Measurements from ENCODE around the gene SAXO1. TPM values are rescaled to one million over a fixed set of nuclear protein-coding genes. Genes with fewer than 3 reads are reported as not detected.
"Not testable (repeated sequence)": the region's sequence is repeated elsewhere in the genome, so short reads cannot be mapped to it uniquely, and the experiment has no call there.

SAXO1 gene
- total RNA-seq, 1 donor from 2014 or later, result 0.29 TPM

DNA sequence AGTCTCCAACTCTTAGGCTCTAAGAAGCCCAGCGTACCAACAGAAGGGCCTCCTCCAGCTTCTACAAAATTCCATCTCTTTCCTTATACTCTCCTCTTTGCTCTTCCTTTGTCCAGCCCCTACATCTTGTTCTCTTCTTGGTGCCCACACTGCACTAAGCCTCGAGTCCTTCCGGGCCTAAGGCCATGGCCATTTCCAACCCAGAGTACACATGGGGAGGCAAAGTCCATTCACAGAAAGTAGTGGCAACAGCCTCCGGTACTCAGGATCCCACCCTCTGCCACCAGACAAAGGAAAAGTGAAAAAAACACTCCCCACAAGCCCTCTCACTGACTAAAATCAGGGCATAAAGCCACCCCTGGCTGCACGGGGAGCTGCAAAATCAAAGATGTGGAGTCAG, 60.3 kb downstream of the SAXO1 start:
- intact Hi-C loops (cut with micrococcal nuclease), result no loop called here

DNA sequence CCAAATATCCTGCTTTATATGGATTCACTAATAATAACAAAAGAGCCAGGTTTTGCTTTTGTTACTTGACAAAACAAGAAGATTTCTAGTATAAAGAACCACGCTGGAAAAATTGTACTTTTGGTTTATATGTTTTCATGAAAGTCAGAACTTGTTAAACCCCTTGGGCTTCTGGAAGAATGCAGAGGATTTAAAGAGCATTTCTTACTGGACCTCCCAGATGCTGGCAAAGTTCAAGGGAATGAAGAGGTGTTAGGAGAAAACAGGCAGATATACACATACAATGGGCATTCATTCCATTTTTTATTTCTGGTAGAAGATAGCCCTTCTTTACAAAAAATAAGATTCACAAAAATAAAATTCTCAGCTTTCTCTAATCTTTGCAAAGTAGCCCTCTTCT, 61.1 kb downstream of the SAXO1 start:
- intact Hi-C loops (cut with micrococcal nuclease), result no loop called here

DNA sequence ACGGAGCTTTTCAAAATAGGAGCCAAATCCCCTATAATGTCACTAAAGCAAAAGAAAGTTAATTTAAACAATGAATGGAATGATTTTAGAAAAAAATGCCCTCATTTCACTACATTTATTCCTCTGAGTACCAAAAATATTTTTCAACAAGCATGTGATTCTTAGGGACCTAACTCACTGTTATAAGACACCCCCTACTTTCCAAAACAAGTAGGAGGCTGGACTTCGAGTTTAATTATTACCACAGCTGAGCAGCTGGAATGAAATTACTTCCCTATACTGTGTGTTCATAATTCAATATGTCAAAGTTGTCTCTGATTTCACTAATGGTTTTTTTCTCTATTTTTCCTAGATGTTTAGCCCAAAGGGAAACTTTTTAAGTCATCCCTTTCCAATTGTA, 61.6 kb downstream of the SAXO1 start:
- intact Hi-C loops (cut with micrococcal nuclease), result no loop called here

DNA sequence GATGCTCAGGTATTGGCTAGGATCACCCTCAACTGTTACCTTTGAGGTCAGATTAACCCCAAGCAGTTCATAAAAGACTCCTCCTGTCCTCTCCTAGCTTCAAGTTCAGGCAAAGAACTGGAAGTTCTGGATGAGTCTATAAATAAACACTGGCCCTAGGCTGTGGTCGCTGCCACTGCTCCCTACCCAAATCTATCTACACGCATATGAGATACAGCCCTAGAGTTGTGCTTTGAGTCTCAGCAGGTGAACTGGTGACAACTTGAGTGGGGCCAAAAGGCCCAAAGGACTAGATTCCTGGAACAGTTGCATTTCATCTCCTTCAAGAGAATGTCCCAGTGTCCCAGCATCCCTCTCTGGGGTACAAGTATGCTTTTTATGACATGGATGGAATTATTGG, 62.6 kb downstream of the SAXO1 start:
- intact Hi-C loops (cut with micrococcal nuclease), result no loop called here

DNA sequence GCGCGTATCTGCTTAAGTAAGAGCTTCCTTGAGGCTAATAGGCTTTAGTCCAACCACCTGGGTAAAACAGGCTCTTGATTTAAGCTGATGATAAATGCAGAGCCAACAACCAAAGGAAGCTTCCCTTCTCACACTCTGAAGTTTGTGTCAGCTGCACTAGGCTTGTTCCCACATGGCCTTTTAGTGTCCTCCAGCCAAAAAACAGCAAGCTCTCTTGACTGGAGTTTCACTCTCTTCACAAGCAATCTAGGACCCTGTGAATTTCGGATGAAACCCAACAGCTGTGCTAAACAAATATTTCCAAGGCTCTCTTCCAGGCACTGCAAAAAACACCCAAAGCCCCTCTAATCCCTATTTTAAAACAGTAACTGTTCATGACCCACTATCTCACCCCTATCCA, 63.9 kb downstream of the SAXO1 start:
- intact Hi-C loops (cut with micrococcal nuclease), result no loop called here

DNA sequence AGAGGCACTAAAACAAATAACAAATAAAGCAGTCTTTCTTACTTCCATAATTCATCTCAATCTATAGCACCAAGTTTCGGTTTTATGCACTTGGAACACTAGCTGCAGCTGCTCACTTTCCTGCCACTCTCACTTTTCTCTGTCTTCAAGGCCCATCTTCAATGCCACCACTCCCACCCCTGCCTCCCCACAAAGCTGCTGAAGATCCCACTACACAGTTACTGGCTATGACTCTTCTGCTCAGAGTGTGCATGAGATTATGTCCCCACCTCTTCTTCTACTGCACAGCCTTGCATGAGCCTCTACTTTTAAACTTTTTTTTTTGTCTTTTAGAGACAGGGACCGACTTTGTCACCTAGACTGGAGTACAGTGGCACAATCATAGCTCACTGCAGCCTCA, 77.4 kb downstream of the SAXO1 start:
- intact Hi-C loops (cut with micrococcal nuclease), result no loop called here

DNA sequence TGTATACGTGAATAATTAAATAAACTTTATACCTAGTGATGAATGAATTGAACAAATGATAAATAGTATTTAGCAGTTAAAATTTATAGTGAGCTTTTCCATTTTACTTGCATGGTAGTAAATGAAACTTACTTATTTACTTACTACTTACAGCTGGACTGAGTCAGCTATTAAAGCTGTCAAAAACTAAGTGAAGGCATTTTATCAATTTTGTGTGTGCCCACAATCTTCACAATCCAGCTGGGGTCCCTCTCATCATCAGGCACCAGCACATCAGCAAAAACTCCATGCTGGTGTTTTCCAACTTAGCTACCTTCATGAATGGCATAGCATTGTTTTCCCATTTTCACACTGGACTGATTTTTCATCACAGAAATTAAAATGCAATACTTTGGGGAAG, 81.1 kb downstream of the SAXO1 start:
- intact Hi-C loops (cut with micrococcal nuclease), result no loop called here

DNA sequence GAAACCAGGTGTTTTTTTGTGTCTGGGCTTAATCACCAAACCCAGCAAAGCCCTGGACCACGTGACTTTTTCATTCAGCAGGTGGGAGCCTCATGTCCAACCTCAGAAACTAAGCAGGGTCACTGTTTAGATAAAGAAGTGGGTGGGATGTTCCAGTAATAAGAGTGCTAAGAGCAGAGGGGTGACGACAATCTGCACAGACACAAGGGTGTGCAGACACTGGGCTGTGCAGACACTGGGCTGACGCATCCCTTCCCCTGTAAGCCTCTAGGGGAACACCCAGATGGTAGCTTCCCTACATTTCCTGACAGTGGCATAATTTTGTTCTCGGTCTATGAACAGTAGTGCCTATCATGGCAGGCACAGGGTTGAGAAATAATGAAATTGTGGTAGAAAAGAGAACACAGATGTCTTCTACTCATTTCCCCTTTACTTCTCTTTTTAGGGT, 85.1 kb downstream of the SAXO1 start:
- intact Hi-C loops (cut with micrococcal nuclease), result no loop called here

DNA sequence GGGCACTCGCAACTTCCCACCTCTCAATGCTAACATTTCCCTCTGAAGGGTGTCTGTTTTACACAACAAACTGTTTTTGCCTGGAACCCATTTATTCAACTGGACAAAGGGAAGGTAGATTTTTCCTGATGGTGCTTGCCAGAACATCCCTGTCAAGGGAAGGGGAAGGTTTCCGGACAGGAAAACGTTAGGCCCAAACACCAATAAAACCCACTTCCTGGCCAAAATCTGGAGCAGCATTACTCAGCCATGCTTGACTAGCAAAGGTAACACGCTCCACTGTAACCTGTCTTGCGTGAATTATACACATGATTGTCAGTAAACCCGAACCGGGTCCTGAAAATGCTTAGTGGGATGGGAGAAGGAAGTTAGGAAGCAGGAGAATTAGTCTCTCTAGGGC, 90.2 kb downstream of the SAXO1 start:
- intact Hi-C loops (cut with micrococcal nuclease), result no loop called here

DNA sequence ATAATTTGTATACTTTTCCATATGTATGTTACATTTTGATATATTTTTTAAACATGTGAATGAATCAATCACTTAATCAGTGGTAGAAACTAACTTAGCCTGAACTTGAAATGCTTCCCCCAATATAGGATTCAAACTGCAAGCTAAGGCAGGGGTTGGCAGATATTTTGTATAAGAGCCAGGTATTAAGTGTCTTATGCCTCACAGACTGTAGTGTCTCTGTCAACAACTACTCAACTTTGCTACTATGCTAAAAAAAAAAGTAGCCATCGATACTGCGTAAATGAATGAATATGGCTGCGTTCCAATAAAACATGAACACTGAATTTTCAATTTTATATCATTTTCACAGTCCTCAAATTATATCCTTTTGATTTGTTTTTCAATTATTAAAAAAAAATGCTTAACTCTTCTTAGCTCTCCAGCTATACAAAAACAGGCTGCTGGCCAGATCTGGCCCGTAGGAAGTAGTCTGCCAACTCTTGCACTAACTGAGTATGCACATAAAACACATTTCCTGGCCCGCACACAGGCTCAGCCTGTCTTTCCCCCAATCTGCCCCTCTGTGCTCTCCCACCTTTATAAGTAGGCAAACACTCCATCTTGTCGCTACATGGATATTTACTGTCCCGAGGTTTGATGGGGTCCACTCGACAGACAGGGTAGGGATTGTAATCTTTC, 91.8 kb downstream of the SAXO1 start:
- intact Hi-C loops (cut with micrococcal nuclease), result no loop called here

DNA sequence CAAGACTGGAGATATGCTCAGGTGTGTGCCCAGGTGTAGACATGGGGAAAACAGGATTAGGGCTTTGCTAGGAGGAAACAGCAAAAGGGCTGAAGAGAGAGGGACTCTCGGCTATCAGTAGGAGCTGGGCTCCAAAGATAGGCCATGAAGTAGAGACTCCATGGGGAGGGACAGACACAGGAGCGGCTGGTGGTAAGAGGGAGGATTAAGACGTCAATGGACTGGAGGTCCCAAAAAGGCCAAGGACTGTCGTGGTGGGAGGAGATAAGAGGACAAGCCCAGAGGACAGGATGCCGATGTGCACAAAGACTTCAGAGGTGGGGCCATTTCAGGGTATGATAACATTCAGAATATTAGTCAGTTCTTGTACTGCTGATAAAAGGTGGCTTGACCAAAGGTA, 93.1 kb downstream of the SAXO1 start:
- intact Hi-C loops (cut with micrococcal nuclease), result no loop called here

DNA sequence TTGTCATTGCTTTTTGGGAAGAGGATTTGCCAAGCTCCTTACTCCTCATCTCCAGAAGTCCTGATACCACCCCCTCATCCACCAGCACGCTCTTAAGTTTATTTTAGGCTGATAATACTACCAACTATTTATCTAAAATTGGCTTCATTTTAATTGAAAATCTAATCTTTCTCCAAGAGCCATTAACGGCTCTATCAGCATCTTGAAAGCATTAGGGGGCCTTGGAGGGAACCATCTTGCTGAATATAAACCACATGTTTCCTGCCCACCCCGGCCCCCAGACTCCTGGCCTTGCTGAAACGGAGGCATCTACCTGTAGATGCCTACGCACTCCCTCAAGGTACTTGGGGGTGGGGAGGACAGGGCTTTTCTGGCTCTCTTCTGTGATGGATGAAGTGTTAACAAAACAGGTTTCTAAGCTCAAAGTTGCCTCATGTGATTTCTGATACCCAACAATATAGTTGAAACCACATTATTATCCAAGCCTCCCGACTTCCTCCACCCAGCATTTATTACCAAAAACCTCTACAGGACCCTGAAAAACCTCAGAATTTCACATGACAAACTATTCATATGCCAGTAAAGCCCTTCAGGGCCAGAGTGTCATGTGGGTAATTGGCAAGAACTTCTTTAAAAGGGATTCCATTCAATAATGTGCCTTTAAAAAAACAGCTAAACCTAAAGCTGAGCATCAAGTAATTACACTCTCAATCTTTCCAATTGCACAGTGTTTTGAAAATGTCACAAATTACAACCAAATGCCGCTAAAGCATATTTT, 96.7 kb downstream of the SAXO1 start:
- intact Hi-C loops (cut with micrococcal nuclease), result loop anchor here (1.0 kb wide), 1 partner anchor 12 kb away; no protein-coding TSS in a partner anchor

DNA sequence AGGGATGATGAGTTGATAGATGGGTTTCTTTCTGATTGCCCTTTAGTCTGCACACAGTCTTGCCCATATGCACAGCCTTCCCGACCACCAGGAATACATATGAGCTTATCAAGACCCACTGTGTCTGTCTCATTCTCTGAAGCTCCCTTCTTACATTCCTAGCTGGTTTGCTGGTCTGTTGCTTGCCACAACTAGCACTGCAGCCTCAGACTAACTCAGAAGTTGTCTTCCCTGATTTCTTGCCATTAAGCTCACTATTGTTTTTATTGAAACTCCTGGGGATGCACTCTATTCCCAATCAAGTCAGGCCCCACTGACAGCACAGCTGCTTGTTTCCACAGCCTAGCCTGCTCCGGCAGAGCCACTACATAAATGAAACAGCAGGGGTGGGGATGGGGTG, 97.5 kb downstream of the SAXO1 start:
- intact Hi-C loops (cut with micrococcal nuclease), result no loop called here

DNA sequence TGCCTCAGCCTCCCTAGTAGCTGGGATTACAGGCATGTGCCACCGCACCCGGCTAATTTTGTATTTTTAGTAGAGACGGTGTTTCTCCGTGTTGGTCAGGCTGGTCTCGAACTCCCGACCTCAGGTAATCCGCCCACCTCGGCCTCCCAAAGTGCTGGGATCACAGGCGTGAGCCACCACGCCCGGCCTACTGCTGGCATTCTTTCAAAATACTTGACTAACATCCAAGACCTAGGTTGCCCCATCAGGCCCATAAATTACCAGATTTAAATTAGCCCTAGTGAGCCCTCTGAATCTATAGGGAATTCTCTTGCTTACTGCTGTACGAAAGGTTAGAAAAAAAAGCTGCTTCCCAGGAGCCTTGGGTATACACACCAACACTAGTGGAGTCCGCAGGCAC, 102.4 kb downstream of the SAXO1 start:
- intact Hi-C loops (cut with micrococcal nuclease), result not testable (repeated sequence)

DNA sequence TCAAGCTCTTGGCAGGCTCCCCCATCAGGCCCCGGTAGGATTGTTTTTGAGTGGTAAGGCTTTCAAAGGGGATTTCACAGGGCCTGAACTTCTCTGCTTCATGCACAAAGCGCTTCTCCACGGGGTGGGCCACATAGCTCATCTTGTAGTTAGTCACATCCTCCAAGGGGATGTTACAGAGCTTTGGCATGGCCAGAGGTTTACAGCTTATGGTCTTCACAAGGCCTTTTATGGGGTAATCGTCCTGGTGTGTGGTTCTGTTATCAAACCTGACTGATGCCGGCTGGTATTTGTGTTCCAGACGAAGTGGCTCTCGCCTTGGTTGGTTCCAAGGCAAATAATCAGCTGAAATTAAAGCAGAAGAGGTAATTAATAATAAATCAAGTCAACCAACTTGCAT, 104.3 kb downstream of the SAXO1 start:
- intact Hi-C loops (cut with micrococcal nuclease), result no loop called here

DNA sequence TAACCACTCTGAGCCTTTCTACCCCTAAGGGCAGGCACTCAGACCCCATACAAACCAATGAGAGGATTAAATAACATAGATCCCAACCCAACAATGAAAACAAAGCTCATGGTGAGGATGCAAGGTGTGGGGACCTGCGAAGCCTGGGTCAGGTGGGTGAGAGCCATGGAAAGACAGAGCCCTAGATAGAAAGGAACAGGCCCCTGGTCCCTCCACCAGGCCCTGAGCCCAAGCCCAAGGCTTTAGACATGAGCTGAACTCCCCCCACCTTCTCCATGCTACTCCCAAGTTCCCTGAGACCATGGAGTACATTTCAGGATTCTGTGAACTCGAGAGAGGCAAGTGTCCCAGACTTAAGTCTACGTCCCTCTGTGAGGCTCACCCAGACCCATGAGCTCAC, 106.5 kb downstream of the SAXO1 start:
- intact Hi-C loops (cut with micrococcal nuclease), result no loop called here

DNA sequence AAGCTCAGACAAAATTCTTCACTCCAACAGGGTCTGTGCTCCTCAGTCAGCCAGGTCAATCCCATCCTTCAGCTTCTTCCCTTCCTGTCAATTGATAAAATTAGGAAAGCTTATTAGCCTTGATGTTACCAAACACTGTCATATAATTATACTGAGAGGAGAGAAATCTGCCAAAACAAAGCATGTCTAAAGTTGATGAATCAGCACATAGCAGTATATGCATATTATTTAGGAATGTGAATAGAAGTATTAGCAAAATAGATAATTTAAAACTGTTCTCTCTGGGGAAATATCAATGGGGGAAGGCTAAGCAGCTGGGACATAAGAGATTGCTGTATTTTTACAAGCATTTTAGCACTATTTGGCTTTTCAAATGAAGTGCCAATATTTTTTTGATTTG, 107.1 kb downstream of the SAXO1 start:
- intact Hi-C loops (cut with micrococcal nuclease), result no loop called here

DNA sequence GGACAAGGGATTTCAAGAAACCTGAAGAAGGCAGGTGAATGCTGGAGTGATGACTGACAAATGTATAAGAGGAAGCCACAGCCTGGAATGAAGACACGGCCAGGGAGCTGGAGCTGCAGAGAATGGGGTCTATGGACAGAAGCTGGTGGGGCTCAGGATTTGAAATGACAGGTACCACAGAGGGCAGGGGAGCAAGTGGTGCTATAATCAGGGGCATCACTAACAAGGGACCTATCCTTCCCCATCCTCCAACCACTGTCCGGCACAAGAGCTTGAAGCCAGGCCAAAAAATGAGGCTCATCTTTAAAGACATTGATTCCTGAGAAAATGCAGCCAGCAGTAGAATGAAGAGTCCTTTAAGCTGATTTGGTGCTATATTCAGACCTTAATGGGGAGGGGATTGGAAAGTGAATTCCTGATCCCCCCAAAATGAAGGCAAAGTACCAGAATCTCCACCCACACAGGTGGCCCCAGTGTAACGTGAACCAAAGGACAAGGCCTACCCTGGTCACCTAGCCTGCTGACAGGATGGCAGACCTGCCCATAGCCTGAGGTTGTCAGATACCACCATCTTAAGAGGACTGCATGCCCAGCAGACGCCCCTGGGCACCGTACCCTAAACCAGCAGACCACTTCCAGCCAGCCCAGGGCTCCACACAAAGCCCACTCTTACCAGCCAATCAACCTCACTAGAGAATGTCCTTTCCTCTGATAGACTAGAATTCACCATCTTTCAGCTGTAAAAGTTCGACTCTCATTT, 109.2 kb downstream of the SAXO1 start:
- intact Hi-C loops (cut with micrococcal nuclease), result loop anchor here (1.0 kb wide), 1 partner anchor 12 kb away; no protein-coding TSS in a partner anchor

DNA sequence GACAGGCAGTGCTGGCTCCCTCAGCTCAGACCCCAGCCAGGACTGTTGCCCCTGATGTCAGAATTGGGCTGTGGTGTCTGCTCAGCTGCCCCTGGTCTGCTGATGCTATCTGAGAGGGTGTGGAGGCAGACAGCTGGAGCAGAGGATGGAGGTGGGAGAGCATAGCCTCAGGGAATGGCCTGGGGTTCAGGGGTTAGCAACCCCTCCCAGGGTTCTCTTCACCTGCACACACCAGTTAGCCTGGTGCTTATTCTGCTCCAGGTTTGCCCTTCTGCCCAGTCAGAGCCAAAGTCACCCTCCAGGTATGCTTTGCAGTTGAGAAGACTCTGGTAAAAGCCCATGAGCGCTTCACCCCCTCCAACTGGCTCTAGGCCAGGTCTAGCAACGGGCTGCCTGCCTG, 109.8 kb downstream of the SAXO1 start:
- intact Hi-C loops (cut with micrococcal nuclease), result no loop called here

DNA sequence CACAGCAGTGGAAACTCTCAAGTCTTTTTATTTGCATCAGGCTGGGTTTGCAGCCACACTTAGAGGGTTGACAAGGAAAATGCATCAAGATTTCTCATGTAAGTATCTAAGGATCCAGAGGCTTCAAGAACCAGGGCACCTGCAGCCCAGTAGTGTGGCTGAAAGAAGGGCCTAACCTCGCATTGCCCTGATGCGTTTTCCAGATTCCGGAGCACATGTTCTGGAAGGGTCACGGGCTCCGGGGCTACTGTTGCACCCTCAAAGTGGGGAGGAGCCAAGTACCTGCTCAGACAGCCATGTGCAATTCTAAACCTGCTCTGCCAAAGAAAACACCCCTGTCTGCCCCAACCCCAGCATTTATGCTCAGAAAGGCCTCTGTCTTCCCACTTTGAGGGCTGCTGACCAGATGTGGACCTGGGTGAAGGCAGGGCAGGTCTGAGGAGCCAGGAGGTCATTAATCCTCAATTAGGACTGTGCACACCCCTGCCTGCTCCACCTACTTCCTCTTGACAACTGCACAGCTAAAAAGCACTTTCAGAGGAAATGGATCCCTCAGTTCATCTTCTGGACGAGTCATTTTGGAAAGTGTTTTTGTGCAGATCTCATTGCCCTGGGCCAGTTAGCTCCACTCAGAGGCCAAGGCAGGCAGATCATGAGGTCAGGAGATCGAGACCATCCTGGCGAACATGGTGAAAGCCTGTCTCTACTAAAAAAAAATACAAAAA, 110.7 kb downstream of the SAXO1 start:
- intact Hi-C loops (cut with micrococcal nuclease), result no loop called here

DNA sequence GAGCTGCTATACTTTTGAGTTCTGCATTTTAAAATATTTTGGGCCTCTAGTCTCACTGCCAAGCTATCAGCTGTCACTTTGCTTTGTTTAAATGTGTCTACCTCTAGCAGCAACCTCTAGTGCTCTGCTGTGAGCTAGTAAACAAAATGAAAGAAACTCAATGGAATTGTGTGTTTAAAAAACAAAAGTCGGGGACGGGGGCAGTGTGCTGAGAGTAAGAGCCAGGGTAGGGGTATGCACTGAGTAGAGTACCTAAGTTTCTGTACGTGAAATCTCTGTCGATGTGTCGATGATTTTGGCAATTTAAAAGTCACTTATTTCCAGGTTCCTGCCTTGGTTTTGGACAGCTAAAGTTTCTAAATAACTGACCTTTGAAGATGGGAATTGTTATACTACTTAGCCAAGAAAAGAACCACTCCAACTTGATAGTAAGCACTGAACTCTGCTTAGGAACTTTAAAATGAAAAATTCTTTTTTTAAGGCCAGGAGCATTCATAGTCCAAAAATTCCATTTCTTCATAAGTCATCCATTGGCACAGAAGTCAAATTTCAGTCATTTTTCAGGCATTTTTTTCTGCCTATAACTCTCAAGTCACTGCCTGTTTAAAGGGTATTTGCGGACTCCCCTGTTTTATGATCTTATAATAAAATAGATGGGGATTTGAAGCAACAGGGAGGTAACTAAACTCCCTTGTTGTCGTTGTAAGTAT, 111.5 kb downstream of the SAXO1 start:
- intact Hi-C loops (cut with micrococcal nuclease), result no loop called here
